ELF-1 (cell line): ENCODE measurements around the gene RFX2.

Experiments used
- DNase-seq: peaks from one replicate; pipeline ENCODE4 v3.0.0-alpha.2; 2016; ENCODE audit warnings: low read depth, low spot score

RFX2 gene

DNA sequence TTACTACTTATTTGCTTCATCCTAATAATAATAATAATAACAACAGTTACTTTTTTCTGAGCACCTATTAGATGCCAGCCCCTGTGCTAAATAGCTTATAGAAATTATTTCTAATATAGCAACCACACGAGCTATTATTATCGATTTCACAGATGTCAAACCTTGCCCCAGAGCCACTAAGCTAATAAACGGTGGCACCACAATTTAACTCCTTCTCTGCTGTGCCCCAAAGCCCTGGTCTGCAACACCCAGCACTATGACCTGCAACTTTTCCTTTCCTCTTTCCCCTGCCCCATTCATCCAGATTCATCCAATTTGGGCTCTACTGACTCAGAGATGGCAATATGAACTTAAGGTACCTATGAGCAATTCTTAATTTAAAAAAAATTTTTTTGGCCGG lies 6.4 kb downstream of the RFX2 start:
- no peak for DNase-seq

DNA sequence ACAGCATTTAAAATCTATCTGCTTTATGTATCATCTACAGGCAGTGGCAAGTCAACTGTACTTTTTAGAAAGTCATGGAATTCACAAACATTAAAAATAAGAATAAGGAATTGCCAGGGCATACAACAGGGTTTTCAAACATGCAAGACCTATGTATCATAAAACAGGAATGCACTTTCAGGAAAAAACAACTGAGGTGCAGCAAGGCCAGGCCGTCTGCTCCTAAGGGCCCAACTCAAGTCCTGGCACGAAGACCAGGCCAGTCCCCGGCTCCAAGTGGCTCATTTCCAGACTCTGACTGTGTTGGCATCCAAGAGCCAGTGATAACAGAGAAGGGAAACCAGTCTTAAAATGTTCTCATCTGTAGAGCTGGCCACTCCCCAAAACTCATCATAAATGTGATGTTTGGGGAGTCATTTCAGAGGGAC lies 7.1 kb downstream of the RFX2 start:
- no peak for DNase-seq

GRCh38 chr19:6101991-6102390 lies 8.3 kb downstream of the RFX2 start:
- DNase-seq = no peak

DNA sequence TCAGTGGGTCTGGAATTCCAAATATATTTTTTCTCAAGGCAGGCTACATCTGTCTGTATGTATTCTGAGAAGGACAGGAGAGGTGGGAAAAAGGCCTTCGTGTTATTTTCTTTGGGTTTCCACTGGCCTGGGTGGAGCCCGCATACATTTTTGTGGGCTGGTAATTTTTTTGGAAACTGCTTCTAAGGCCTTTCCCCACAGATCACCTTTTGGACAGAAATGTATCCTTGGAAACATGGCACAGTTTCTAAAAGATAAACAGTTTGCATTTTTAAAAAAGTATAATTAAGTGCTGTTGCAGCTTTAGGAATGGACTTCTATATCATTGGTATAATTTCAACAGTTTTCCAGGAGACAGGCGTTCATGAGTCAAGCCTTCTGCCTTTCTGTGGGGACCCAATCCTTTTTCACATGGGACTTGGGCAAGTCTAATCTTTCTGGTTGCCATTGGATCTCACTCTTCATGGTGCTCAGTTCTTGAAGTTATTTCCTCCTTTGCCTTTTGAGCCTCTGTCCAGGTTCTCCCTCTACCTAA lies 8.9 kb downstream of the RFX2 start:
- DNase-seq = no peak

DNA sequence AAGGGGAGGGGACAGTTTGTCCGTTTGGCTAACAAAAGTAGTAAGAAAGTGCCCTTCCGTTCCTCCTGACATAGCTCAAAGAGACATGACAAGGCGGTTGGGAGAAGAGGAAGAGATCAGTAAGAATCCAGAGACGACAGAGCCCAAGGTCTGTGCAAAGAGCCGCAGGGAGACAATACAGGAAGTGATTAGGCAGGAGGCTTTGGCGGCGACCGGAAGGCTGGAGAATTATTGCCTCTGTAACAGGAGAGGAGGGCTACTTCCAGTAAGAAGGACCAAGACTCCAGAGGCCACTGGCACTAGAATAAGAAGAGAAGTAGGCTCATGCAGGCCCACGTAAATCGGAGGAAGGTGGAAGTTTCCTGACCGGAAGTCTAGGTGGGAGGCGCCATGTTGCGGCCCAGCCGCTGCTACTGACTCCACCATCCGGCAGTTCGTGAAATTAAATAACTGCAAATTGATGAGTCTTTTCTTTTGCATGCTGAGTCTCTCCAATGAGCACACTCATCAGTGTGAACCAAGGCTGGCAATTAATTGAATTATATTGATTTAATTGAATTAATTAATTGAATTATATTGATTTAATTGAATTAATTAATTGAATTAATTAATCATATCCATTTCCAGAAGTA lies 9.9 kb downstream of the RFX2 start:
- DNase-seq = peak; percentile 34

DNA sequence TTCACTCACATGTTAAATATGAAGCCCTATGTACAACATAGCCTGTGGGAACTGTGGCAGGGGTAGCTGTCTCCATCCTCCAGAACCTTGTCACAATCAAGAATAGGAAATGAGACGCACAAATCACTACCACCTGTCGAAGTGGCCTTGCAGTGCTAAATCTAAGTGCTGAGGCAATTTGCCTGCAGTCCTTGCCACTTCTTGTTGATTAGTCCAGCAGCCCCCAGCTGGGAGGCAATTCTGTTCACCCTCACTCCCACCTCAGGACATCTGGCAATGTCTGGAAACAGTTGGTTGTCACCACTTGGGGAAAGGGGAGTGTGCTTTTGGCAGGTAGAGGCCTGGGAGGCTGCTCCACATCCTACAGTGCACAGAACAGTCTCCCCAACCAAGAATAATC lies 10.7 kb downstream of the RFX2 start:
- DNase-seq = no peak

DNA sequence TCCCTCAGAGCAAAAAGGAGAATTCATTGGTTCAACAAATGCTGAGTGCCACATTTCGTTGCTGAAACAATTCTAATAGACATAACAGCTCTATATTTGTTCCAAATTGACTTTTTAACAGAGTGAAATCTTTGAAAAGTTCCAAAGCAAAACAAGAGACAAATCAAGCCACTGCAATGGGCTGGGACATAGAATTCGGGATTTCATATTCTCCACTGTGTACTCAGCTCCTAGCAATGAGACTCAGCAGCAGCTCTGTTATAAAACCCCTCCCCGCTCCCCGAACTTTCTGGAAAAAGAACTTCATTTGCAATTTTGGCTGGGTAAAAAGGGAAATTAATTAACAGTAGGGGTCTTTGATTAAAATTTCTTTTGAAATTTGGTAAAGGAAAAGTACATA lies 11.3 kb downstream of the RFX2 start:
- DNase-seq = no peak

GRCh38 chr19:6098574-6098973 lies 11.7 kb downstream of the RFX2 start:
- DNase-seq = no peak

- DNase-seq = no peak
Measured at GRCh38 chr19:6097911-6098310, 12.4 kb downstream of the RFX2 start.

DNA sequence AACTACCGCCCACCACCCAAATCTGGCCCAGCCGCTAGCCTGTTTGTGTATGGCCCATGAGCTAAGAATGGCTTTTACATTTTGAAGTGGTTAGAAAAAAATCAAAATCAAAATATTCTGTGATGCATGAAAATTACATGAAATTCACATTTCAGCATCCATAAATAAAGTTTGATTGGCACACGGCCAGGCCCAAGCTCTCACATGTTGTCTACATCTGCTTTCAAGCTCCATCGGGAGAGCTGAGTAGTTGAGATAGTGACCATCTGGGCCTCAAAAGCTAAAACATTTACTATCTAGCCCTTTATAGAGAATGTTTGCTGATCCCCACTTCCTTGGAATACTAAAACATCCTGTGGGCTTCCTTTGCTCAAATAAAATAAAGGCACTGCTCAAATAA lies 14.5 kb downstream of the RFX2 start:
- DNase-seq = no peak

DNA sequence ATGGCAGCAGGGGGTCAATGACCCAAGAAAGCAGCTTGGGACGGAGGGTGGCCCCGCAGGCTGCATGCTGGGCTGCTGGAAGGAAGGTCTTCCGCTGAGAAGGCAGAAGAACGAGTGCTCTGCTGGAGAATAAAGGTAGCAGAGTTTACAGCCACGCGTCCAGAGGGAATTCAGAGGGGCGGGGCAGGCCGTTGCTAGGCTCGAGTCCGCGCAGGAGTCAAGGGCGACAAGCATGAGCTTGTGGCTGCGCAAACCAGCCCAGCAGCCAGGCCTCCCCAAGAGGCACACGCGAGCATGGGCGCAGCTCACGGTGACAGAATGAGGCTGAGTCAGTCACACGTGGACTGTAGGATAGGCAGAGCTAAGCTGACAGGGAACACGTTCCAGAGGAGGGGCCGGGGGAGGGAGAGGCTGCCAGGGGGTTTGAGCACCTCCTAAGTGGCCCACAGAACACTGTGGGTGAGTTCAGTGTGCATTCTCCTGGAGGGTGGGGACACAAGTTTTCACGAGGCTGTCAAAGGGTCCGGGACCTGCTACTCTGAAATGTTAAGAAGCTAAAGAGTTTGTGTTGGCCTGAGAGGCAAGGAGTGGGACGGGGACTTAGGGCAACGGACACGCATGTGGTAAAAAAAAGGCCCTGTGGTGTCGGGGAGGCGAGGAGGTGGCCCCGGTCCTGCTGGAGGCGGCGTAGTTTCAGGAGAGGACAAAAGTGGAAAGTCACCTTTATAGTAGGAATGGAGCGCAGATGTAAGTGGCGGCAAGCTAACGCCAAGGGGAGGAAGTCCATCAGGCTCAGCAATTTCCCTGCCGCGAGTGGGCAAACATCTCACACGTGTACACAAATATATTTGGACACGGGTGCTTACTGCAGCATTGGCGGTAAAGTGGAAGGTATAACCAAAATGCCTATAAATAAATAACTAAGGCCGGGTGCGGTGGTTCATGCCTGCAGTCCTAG lies 17.7 kb downstream of the RFX2 start:
- DNase-seq = peak; percentile 77

DNA sequence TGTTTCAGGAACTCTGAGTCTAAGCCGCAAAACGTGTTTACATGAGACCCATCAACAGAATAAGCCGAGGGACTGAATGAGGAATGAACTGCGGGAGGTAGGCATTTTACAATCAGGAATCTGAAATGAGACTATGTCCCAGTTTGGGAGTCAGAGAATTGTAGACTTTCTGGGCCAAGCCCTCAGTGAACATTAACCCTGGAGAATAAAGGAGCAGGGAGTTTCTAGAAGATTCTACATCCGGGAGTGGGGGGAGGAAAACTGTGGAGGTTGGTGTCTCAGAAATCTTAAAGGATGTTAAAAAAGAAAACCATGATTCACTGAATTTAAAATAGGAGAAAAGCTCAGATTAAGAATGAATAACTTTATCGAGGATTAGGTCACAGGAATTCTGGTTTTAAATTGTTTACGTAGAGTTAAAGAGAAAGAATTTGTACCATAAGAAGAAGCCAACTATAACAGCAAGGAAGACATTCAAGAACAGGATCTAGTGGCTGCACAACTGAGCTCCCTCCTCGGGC lies 18.5 kb downstream of the RFX2 start:
- DNase-seq = no peak

DNA sequence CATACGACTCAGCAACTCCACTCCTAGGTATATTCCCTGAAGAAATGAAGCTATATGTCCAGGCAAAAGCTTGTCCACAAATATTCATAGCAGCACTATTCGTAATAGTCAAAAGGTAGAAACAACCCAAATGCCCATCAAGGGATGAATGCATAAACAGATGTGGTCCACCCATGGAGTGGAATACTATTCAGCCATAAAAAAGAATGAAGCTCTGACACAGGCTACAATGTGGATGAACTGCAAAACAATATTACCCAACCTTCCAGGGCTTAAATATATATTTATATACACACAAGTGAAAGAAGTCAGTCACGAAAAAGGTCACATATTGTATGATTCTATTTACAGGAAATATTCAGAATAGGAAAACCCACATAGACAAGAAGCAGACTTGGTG lies 19.7 kb downstream of the RFX2 start:
- no peak for DNase-seq

DNA sequence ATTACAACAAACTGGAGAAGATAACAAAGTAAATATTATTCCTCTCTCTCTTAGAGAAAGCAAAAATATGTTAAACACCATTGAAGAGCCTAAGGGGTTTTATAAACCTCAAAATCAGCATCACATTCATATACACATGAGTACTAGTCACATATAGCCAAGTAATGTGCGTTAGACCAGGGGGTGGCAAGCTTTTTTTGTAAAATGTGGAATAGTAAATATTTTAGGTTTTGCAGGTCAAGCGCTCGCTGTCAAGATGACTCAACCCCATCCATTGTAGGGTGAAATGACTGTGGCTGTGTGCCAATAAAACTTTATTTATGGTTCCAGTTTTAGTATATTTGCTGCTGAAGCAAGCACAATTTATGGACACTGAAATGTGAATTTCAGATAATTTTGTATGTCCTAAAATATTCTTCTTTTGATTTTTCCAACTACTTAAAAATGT lies 21.7 kb downstream of the RFX2 start:
- no peak for DNase-seq

- peak; percentile 74 for DNase-seq
Measured at GRCh38 chr19:6087074-6087571, 23.2 kb downstream of the RFX2 start.

GRCh38 chr19:6086068-6086788 lies 24.1 kb downstream of the RFX2 start:
- no peak for DNase-seq

DNA sequence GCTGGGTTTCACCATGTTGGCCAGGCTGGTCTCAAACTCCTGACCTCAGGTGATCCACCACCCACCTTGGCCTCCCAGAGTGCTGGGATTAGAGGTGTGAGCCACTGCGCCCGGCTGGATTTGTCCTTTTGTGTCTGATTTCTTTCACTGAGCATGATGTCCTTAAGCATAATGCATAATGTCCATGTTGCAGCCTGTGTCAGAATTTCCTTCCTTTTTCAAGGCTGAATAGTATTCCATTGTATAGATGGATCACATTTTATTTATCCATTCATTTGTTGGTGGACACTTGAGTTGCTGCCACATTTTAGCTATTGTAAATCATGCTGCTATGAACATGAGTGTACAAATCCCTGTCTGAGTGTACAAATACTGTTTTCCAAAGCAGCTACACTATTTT lies 25.5 kb downstream of the RFX2 start:
- DNase-seq = no peak

DNA sequence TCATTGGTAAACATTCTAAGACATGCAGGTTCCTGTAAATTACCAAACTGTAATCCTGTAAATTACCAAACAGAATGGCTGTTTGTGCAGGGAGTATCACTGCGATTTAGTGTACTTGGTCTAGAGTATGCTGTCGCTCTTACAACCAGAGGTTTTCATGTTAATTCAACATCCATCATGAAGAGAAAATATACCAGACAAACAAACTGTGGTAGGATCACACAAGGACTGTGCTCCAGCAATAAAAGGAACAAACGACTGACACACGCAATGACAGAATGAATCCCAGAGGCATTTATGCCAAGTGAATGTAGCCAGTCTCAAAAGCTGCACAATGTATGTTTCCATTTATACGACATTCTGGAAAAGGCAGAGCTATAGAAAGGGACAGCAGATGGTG lies 31.2 kb downstream of the RFX2 start:
- DNase-seq = no peak

DNA sequence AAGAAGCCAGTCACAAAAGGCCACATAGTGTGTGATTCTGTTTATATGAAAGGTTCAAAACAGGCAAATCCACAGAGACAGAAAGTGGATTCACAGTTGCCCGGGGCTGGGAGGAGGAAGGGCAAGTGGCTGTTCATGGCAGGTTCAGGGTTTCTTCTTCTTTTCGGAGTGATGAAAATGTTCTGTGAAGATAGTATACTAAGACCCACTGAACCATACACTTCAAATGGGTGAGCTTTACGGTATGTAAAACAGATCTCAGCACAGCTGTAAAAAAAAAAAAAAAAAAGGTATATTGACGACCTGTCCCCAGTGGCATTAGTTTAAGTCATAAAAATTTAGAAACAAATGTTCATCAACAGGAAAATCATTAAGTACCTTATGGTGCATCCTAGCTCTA lies 32.2 kb downstream of the RFX2 start:
- DNase-seq = no peak

- no peak for DNase-seq
Measured at GRCh38 chr19:6076675-6077463, 33.4 kb downstream of the RFX2 start.

DNA sequence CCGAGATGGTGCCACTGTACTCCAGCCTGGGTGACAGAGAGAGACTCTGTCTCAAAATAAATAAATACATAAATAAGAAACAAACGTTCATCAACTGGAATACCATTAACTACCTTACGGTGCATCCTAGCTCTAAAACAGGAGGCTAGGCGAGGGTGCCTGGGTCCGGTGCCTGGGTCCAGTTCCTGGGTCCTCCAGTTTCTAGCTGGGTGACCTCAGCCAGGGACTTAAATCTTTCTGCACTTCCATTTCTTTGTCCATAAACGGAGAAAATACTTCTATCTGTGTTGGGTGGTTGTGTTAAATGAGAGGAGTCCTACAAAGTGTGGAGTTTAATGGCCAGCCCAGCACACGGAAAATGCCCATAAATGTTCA lies 34.0 kb downstream of the RFX2 start:
- DNase-seq = no peak
